SK-MEL-5 (cell line): ENCODE data around the gene CCNQ. TPM values are rescaled to one million over a fixed set of nuclear protein-coding genes. Genes with fewer than 3 reads are reported as not detected.

ENCODE experiments used
- DNase-seq: peaks from one replicate; pipeline ENCODE4 v3.0.0-alpha.2; 2016; ENCODE audit warnings: low read depth, low spot score
- in situ Hi-C: cut with HindIII; loops from 2 replicates; pipeline ENCODE4 v1.10.0; 2016; ENCODE audit warnings: low sequenced_read_pairs, high pct_unique_total_duplicates, low pct_unique_long_range_greater_than_20kb
- total RNA-seq: library from RNA; depleted of rRNA; stranded (reverse); fragments of >200 nt; shearing (Covaris generic); gene quantifications from 2 replicates; pipeline ENCODE4 v1.2.3, GENCODE V29; 2014

CCNQ gene
- total RNA-seq, 1 experiment from 2014 or later, result 44.4 TPM

DNA sequence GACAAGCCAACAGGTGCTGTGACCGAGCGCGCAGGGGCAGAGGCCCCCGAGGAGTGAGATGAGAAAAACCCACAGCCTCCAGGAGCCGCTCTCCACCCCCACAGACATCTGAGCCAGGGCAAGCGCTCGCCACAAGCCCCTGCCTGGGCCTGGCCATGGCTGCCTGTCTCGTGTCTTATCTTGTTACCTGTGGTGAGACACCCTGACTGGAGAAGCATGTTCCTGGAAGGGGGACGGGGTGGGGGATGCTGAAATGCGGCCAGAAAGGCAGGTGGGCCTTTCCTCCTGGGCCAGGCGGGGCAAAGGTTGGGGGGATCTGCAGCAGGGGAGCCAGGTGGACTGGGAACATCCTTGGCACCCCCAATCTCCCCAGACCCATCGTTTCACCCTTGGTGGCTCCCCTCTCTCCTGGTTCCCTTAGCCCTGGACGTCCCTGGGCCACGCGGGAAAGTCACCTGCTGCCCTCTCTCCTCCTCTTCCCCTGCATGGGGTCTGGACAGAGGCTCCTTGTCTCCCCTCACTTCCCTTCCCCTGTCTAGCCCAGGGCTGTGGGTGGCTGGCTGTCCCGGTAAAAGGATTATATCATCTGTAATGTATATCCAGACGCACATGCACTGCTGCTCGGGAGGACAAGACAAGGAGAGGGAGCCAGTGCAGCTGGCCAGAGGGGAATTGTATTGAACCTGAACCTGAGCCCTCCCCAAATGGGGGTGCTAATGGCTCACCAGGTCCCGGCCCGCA lies 39.7 kb upstream of the CCNQ start:
- no peak for DNase-seq
- in situ Hi-C loops, result no loop called here

DNA sequence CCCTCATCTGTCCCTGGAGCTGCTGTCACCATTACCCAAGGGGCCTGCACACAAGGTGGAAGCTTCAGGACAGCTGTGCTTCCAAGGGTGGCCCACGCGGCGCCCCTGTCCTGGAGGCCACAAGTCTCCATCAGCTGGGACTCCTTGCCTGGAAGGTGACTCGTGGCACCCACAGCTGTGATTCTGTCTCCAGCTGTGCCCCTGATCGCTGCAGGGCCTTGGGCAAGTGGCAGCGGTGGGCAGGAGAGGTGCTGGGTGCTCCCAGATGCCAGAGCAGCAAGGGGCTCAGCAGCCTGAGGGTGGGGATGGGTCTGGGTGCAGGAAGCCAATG lies 39.1 kb upstream of the CCNQ start:
- in situ Hi-C loops, result no loop called here
- no peak for DNase-seq

DNA sequence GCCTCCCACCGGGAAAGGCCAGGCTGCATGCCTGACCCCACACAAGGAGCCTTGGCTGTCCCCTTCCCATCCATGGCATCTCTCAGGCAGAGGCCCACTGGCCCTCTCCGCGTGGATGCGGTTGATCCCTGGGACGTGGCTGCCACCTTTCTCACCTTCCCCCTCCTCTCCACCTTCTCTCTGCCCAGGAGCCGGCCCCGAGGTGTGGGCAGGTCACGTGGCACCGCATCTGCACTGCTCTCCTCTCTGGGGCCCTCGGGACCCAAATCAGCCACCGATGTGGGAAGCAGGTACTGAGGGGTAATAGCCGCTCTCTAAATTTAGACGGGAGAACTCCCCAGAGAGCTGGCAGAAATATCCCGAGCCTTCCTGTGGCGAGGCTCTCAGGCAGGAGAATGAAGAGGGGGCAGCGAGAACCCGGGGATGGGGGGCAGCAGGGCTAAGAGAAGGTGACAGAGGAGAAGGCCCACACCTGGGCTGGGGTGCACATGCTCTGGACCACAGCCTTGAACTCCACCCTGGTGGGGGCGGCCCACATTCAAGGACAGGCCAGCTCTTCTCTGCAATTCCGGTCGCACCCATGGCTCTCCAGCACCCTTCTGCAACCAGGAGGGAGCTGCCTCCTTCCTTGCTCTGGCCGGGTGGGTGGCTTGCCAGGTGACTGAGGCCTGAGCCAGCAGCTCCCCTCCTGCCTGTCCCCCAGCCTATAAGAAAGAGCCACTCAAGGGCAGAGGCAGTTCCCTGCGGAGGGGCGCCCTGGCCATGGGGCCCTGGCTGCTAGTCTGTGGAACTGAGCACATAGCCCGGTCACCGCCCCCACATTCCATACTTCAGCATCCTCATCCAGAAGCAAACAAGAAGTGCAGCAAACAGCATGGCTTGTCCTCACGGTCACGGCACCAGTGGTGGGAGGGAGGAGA lies 38.4 kb upstream of the CCNQ start:
- no peak for DNase-seq
- in situ Hi-C loops, result no loop called here

DNA sequence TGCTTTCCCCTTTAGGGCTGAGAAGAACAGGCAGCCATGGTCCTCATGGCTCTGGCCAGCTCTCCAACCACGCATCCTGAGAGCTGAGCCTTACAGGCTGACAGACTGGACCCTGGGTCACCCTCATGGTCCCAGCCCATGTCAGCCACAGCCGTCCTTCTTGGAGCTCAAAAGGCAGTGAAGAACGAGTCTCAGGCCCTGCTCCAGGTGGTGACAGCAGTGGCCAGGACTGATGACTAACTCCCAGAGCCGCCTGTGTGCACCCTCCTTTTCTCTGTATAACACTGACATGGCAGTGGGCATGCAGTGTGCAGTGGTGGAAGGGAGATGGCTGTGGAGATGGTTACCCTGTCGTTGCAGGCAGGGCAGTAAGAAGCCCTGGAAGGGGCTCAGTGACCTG lies 37.8 kb upstream of the CCNQ start:
- in situ Hi-C loops, result no loop called here
- no peak for DNase-seq

DNA sequence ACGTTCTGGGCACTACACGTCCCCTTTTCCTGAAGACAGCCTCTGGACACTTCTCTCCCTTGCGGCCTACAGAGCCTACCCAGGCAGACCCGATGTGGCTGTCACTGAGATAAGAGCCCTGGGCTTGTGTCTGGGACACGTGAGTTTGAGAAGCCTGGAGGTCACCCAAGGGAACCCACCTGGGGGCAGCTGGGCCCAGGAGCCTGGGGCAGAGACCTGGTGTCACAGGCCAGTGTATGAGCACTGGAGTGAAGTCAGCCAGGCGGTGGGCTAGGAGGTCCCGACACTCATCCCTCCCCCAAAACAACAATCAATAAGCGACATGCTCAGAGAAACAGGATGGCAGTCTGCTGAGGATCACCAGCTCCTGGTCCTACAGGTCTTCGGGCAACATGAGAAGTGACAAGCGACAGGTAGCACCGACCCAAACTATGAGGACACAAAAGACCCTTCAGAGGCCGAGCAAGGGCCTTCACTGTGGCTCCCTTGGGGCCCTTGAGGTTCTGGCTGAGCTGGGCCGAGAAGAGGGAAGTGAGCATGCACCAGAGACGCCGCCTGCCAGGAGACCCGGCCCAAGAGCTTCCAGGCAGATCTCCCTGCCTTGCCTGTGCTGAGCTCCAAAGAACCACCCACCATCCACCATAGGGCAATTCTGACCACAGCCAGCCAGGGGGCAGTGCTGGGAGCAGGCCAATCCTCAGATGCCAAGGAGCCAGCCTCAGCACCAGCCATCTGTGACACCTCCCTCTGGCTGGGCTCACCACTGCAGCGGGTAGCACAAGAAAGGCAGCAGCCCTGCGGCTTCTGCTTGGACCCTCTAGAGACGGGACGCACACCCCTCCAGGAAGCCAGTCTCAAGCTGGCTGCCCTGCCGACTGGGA lies 37.1 kb upstream of the CCNQ start:
- DNase-seq, result peak; percentile 79
- in situ Hi-C loops, result no loop called here

DNA sequence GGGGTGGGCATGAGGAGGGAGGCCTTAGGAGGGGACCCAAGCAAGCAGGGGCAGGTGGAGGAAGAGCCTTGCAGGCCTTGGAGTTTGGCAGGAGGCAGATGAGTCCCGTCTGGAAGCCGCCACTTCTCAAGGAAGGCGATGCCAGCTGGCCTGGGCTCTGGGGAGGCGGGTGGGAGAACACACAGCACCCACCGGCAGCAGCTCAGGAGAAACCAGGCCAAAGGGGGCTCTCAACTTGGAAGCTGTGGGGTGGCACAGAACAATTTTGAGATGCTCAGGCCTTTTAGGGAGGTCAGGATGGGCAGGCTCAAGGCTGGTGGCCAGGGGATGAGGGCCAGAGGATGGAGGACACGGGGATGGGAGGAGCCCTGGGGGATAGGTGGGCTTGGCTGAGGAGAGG lies 36.4 kb upstream of the CCNQ start:
- in situ Hi-C loops, result no loop called here
- DNase-seq, result no peak

DNA sequence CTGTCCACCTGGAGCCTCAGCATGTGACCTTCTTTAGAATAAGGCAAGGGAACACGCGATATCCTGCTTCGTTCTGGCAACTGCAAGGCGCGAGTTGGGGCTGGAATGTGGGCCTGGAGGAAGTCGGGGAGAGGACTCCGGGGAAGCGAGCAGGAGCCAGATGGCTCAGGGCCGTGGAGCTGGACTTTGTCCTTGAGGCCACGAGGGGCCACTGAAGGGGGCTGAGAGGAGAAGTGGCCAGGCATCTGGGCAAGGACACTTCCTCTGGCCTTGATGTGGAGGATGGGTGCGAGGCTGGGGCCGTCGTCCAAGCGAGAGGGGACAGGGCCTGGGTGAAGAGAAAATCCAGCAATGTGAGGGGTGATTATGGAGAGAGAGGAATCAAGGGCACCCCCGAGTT lies 35.9 kb upstream of the CCNQ start:
- in situ Hi-C loops, result no loop called here
- no peak for DNase-seq

DNA sequence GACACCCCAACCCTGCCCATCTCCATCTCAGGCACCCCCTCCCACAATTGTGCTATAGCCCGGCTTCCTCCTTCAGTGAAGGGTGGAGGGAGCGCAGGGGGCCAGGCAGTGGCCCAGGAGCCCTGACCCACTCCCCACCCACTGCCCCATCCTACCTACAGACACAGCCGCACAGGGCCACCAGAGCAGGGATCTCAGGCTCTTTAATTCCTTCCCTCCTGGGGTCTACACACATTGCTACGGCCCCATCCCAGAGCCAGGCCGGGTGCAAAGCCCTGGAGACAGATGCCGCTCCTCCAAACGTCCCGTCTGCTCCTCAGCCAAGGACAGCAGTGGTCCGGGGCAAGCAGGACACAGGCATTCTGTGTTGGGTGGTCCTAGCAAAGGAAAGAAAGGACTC lies 35.3 kb upstream of the CCNQ start:
- in situ Hi-C loops, result no loop called here
- DNase-seq, result no peak

DNA sequence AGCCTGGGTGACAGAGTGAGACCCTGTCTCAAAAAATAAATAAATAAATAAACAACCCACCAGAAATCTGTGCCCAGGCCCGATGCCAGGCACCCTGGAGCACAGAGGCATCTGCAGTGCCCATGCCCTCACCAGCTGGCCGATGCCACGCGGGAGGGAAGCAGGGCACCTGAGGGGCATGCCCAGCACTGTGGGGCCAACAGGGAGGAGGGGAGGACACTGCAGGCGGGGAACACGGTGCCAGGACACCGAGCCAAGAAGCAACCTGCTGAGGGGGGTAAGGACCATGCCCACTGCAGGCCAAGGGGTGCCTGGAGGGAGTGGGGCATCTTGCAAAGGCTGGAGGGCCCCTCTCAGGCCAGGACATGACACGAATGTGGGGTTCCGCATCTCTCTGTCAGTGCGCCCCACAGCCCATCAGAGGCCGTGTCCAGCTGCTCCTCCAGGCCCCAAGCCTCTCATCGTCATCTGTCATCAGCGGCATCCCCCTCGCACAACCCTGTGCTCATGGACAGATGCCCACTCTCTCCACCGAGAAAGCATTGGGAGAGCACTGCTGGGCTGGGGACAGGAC lies 34.8 kb upstream of the CCNQ start:
- DNase-seq, result no peak
- in situ Hi-C loops, result no loop called here

DNA sequence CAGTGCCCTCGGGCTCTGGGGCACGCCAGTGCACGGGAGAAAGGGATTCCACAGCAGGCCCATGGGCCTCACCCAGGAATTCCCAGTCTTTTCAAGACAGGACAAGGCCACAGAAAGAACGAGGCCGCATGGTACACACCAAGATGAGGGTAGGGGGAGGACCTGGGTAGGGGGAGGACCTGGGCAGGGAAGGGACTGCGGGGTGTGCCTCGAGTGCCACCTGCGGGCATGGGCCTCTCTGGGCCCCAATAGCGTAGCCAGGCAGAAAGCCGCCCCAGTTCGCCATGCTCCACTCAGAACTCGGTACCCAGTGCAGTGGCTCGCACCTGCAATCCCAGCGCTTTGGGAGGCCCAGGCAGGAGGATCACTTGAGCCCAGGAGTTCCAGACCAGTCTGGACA lies 34.1 kb upstream of the CCNQ start:
- in situ Hi-C loops, result no loop called here
- no peak for DNase-seq

DNA sequence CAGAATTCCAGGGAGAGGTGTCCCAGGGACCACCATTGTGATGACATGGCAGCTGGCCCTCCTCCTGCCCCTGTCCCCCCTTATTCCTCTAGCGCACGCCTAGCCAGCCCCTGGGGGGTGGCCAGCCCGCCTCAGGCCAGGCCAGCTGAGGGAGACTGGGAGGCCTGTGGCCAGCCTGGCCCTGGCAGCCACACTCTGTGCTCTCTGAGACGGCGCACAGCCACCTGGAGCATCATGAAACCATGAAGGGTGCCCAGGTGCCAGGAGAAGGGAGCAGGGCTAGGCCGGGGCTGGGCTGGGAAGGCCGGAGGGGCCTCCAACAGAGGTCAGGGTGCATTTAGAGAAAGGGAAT lies 33.6 kb upstream of the CCNQ start:
- DNase-seq, result no peak
- in situ Hi-C loops, result no loop called here

DNA sequence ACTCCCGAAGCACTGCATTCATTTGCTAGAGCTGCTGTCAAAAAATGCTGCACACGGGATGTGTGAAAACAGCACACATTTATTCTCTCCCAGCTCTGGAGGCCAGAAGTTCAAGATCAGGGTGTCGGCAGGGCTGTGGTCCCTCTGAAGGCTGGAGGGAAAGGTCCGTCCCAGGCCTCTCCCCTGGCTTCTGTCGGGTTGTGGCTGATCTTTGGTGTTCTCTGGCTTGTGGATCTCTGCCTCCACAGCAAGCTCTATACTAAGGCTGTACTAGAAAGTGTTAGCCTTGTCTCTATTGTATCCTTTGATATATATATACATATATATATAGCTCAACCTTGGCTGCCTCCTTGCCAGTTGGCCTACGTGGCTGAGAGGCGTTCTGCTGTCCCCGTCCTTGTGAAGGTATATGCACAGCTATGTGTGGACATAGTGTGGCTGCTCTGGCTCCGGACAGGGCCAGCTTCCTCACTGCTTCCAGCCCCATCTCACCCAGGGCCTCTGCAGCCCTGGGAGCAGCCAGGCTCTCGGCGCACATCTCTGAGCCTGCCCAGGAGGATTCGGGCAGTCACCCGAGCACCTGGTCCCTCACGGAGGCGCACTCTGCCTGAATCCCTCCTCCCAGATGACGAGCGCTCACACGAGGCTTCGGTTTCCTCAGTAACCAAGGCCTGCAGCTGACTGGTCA lies 33.1 kb upstream of the CCNQ start:
- in situ Hi-C loops, result no loop called here
- DNase-seq, result no peak

DNA sequence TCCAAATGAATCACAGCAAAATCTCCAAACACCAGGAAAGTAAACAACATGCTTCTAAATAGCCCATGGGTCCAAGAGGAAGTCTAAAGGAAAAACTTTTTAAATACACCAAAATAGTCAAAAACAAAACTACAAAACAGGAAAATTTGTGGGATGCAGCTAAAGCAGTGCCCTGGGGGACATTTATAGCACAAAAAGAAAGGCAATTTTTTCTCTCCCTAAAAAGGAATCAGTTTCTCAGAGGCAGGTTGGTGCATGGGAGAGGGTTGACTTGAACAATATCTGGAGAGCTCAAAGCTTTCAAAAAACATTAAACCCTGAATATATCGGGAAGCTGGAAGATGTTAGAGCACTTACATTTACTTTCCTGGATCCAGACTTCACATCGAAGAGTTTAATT lies 32.4 kb upstream of the CCNQ start:
- in situ Hi-C loops, result no loop called here
- no peak for DNase-seq

DNA sequence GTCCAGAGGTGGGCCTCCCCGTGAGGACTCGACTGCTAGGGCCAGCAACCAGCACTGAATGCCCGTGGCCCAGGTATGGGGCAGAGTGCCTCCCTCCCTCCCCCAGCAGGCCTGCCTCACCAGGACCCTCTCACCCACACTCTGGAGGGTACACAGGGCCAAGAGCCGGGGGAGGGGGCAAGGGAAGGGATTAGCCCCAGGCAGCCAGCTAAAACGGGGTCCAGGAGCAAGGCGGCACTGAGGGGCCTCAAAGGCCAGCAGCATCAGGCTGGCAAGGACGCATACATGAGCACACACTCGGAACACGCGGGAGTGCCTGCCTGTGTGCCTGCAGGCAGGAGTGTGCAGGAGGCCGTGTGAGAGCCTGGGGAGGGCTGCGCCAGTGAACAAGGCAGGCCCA lies 29.7 kb upstream of the CCNQ start:
- DNase-seq, result no peak
- in situ Hi-C loops, result no loop called here

DNA sequence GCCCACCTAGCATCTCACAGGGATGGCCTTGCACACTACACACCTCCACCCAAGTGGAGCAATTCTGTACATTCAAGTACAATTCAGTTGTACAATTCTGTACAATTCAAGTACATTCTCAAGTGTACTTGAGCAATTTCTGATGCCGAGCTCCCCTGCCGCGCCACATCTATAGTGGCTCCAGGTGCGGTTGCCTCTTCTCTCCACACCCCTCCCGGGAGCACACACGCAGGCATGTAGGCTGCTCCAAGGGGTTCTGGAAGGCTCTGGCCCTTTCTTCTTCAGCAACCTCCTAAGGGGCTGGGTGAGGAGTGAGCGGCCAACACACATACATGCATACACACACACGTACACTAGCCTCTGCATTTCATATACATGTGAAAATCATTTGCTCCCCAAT lies 29.2 kb upstream of the CCNQ start:
- in situ Hi-C loops, result no loop called here
- no peak for DNase-seq

DNA sequence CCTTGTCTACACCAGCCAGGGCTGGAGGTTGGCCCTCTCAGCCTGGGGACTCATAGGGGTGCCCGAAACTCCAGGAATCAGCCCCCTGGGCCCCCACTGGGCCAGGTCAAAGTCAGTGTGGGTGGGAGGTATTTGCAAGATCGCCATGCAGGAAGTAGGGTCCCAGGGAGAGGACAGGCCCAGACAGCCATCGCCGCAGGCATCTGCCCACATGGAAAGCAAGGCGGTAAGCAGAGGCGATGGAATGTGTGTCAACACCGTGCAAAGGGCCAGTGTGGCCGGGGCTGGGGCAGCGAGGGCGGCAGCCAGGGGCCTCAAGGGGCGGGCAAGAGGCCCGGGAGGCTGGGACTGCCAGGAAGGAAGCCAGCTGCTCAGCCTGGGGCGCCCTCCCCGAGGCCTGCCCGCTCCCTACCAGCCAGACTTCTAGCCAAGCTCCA lies 28.8 kb upstream of the CCNQ start:
- in situ Hi-C loops, result no loop called here
- no peak for DNase-seq

DNA sequence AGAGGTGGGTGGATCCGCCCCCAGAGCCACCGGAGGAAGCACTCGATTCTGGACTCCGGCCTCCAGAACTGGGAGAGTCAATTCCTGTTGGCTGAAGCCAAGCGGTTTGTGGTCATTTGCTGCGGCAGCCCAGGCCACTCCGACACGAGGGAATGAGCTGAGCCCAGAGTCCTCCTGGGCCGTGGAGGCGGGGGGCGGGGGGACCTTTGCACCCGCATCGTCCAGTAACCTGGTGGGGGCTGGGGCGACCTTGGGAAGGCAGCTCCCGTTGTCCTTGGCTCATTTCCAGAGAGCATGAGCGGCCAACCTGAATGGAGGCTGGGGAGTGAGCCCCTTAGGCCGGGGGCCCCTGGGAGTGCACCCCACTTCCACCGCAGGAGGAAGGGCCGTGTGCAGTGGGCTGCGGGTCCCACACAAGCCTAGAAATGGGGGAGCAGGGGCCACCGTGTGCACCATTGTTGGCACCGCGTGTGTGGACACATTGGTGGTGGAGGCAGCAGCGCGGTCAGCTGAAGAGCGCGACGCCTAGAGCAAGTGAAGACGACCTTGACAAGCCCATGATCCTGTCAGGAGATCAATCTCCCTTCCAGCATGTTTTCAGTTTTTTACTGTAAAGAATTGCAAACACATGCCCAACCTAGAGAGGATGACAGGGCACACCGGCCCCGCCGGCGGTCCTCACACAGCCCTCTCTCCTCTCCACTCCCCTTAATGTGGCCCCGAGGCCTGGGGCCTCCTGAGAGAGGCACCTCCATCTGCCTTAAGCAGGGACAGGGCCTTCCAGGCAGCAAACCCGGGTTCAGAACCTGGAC lies 28.1 kb upstream of the CCNQ start:
- in situ Hi-C loops, result no loop called here

More for the DNA sequence above, 28.1 kb upstream of the CCNQ start:
- DNase-seq, result no peak
